Measurements from ENCODE around the gene TAF4B. TPM values are rescaled to one million over a fixed set of nuclear protein-coding genes. Genes with fewer than 3 reads are reported as not detected.

The TAF4B gene
- total RNA-seq, 1 experiment from 2014 or later = 2.0 TPM

DNA sequence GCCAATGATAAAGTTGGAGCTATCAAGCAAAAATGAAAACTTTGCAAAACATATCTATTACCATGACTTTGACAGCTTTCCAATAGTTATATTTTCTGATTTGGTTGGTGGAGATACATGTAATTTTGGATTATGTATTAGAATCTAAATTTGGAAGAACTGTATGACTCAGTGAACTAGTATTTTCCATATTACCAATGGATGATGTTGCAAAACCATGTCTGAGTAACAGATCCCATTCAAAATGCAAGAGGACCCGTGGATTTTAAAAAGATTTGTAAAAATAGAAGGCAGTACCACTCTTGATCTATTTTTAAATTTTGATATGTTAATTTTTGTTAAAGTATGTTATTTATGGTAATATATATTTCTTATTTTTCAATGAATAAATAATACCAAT lies 83.0 kb downstream of the TAF4B start:
- no TSS peak for BruUV-seq (replicated peaks)
- Histone ChIP-seq H3K27ac (ENCODE audit: low read depth, low read length, poor library complexity, severe bottlenecking) (no peak overlapping the region), H3K4me3 (ENCODE audit: low read depth, low read length, poor library complexity, severe bottlenecking) (no peak overlapping the region), H3K4me1 (ENCODE audit: insufficient read depth, low read length, poor library complexity, severe bottlenecking) (no peaks in the 10 kb centered on the region), H3K36me3 (ENCODE audit: insufficient read depth, low read length, poor library complexity, severe bottlenecking) (no peaks in the 10 kb centered on the region), H3K9me3 (ENCODE audit: low read depth, low read length, poor library complexity, severe bottlenecking) (no peaks in the 10 kb centered on the region), H3K27me3 (replicated peaks; ENCODE audit: insufficient read depth, low read depth, low read length, poor library complexity) (no peaks in the 10 kb centered on the region)
- intact Hi-C loops (cut with micrococcal nuclease; ENCODE audit: unreplicated experiment) = loop anchor here (5.0 kb wide), 2 partner anchors 338 to 1288 kb away; no protein-coding TSS in a partner anchor
- CTCF ChIA-PET = interaction anchor here (0.6 kb wide), 1 partner anchor 1287 kb away, joined by 5 read pairs; no protein-coding TSS in a partner anchor
- TF ChIP-seq, protein P1, sequence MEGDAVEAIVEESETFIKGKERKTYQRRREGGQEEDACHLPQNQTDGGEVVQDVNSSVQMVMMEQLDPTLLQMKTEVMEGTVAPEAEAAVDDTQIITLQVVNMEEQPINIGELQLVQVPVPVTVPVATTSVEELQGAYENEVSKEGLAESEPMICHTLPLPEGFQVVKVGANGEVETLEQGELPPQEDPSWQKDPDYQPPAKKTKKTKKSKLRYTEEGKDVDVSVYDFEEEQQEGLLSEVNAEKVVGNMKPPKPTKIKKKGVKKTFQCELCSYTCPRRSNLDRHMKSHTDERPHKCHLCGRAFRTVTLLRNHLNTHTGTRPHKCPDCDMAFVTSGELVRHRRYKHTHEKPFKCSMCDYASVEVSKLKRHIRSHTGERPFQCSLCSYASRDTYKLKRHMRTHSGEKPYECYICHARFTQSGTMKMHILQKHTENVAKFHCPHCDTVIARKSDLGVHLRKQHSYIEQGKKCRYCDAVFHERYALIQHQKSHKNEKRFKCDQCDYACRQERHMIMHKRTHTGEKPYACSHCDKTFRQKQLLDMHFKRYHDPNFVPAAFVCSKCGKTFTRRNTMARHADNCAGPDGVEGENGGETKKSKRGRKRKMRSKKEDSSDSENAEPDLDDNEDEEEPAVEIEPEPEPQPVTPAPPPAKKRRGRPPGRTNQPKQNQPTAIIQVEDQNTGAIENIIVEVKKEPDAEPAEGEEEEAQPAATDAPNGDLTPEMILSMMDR (conservative IDR thresholded peaks at IDR 0.05; ENCODE audit: low read depth, low read length) = no peak
- no peak for TF ChIP-seq EZH2 (IDR thresholded peaks at IDR 0.05; ENCODE audit: borderline replicate concordance, low read depth, low read length, poor library complexity, severe bottlenecking)
- no peak for DNase-seq (ENCODE audit: low spot score)
- POLR2A ChIA-PET (ENCODE audit: low non-redundant PET) = no interaction called here

DNA sequence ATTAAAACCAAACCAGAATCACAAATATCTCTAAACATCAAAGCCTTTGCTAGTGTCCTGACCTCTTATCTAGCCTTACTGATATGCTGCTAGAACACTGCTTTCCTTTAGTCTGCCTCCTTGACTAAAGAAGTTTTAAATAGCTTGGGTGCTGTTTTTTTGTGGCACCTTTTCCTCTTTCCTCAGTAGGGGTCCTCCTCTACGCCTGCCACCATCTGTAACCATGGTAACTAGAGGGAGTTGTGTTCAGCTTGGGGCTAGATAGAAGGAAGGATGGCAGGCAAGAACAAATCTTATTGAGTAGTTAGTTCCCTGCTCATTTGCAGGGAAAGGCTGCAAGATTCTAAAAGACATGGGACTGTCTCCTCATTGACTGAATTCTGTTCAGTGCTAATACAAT lies 86.0 kb downstream of the TAF4B start:
- Histone ChIP-seq H3K36me3 (ENCODE audit: insufficient read depth, low read length, poor library complexity, severe bottlenecking) (no peaks in the 10 kb centered on the region), H3K27ac (ENCODE audit: low read depth, low read length, poor library complexity, severe bottlenecking) (no peak overlapping the region), H3K27me3 (replicated peaks; ENCODE audit: insufficient read depth, low read depth, low read length, poor library complexity) (no peaks in the 10 kb centered on the region), H3K4me3 (ENCODE audit: low read depth, low read length, poor library complexity, severe bottlenecking) (no peak overlapping the region), H3K4me1 (ENCODE audit: insufficient read depth, low read length, poor library complexity, severe bottlenecking) (no peaks in the 10 kb centered on the region), H3K9me3 (ENCODE audit: low read depth, low read length, poor library complexity, severe bottlenecking) (no peaks in the 10 kb centered on the region)
- no TSS peak for BruUV-seq (replicated peaks)
- TF ChIP-seq EZH2 (IDR thresholded peaks at IDR 0.05; ENCODE audit: borderline replicate concordance, low read depth, low read length, poor library complexity, severe bottlenecking) = no peak
- POLR2A ChIA-PET (ENCODE audit: low non-redundant PET) = no interaction called here
- intact Hi-C loops (cut with micrococcal nuclease; ENCODE audit: unreplicated experiment) = no loop called here
- no peak for DNase-seq (ENCODE audit: low spot score)
- CTCF ChIA-PET = no interaction called here

DNA sequence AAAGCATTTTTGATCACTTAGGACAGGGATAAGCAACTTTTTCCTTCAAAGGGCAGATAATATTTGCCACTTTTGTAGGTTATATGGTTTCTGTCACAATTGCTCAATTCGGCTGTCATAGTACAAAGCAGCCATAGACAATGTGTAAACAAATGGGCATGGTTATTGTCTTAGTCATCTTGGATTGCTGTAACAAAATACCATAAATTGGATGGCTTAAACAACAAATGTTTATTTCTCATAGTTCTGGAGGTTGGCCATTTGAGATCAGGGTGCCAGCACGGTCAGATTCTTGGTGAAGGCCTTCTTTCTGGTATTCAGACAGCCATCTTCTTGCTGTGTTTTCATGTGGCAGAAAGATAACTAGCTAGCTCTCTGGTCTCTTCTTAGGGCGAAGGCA lies 91.2 kb downstream of the TAF4B start:
- TF ChIP-seq, protein P1 (conservative IDR thresholded peaks at IDR 0.05; ENCODE audit: low read depth, low read length) = no peak
- no peak for TF ChIP-seq EZH2 (IDR thresholded peaks at IDR 0.05; ENCODE audit: borderline replicate concordance, low read depth, low read length, poor library complexity, severe bottlenecking)
- intact Hi-C loops (cut with micrococcal nuclease; ENCODE audit: unreplicated experiment) = no loop called here
- Histone ChIP-seq H3K4me1 (ENCODE audit: insufficient read depth, low read length, poor library complexity, severe bottlenecking) (no peaks in the 10 kb centered on the region), H3K36me3 (ENCODE audit: insufficient read depth, low read length, poor library complexity, severe bottlenecking) (no peaks in the 10 kb centered on the region), H3K27me3 (replicated peaks; ENCODE audit: insufficient read depth, low read depth, low read length, poor library complexity) (no peaks in the 10 kb centered on the region), H3K9me3 (ENCODE audit: low read depth, low read length, poor library complexity, severe bottlenecking) (no peaks in the 10 kb centered on the region), H3K4me3 (ENCODE audit: low read depth, low read length, poor library complexity, severe bottlenecking) (no peak overlapping the region), H3K27ac (ENCODE audit: low read depth, low read length, poor library complexity, severe bottlenecking) (no peak overlapping the region)
- BruUV-seq (replicated peaks) = no TSS peak
- ChIA-PET POLR2A (ENCODE audit: low non-redundant PET) (no interaction called here), CTCF (no interaction called here)
- no peak for DNase-seq (ENCODE audit: low spot score)

GRCh38 chr18:26320686-26321085 lies 94.4 kb downstream of the TAF4B start:
- Histone ChIP-seq H3K27me3 (replicated peaks; ENCODE audit: insufficient read depth, low read depth, low read length, poor library complexity) (no peaks in the 10 kb centered on the region), H3K9me3 (ENCODE audit: low read depth, low read length, poor library complexity, severe bottlenecking) (no peaks in the 10 kb centered on the region), H3K4me1 (ENCODE audit: insufficient read depth, low read length, poor library complexity, severe bottlenecking) (no peaks in the 10 kb centered on the region), H3K27ac (ENCODE audit: low read depth, low read length, poor library complexity, severe bottlenecking) (no peak overlapping the region), H3K4me3 (ENCODE audit: low read depth, low read length, poor library complexity, severe bottlenecking) (no peak overlapping the region), H3K36me3 (ENCODE audit: insufficient read depth, low read length, poor library complexity, severe bottlenecking) (no peaks in the 10 kb centered on the region)
- ChIA-PET CTCF (no interaction called here), POLR2A (ENCODE audit: low non-redundant PET) (no interaction called here)
- intact Hi-C loops (cut with micrococcal nuclease; ENCODE audit: unreplicated experiment) = no loop called here
- BruUV-seq (replicated peaks) = no TSS peak
- no peak for DNase-seq (ENCODE audit: low spot score)
- TF ChIP-seq, protein P1 (conservative IDR thresholded peaks at IDR 0.05; ENCODE audit: low read depth, low read length) = no peak
- TF ChIP-seq EZH2 (IDR thresholded peaks at IDR 0.05; ENCODE audit: borderline replicate concordance, low read depth, low read length, poor library complexity, severe bottlenecking) = no peak

Data from A673 (cell line).